Osteoblast (primary cell): Measurements from ENCODE around the gene PPA2. TPM values are rescaled to one million over a fixed set of nuclear protein-coding genes. Genes with fewer than 3 reads are reported as not detected.
"Not testable (repeated sequence)": the region's sequence is repeated elsewhere in the genome, so short reads cannot be mapped to it uniquely, and the experiment has no call there.

Experiments
- DNase-seq: peaks from one replicate; pipeline ENCODE4 v3.0.0; 2011; ENCODE audit warnings: low spot score, mixed read lengths; ENCODE audit not compliant: insufficient read length; ENCODE audit errors: missing footprints
- H2AFZ ChIP-seq: 2 replicates; pipeline ENCODE4 v1.6.0; 2011; ENCODE audit warnings: mild to moderate bottlenecking, low read length
- H3K27ac ChIP-seq: 2 replicates; pipeline ENCODE4 v1.5.1; 2011; ENCODE audit warnings: mild to moderate bottlenecking, low read depth, low read length, moderate library complexity
- H3K27me3 ChIP-seq: 2 replicates; pipeline ENCODE4 v1.6.0; 2012; ENCODE audit warnings: mild to moderate bottlenecking, control low read depth, inconsistent platforms, low read length, moderate library complexity; ENCODE audit not compliant: insufficient read depth
- H3K36me3 ChIP-seq: 2 replicates; pipeline ENCODE4 v1.5.1; 2011; ENCODE audit warnings: mild to moderate bottlenecking, low read length, control low read depth, moderate library complexity; ENCODE audit not compliant: insufficient read depth
- H3K4me1 ChIP-seq: 2 replicates; pipeline ENCODE4 v1.5.1; 2011; ENCODE audit warnings: mild to moderate bottlenecking, low read length, control low read depth, moderate library complexity; ENCODE audit not compliant: insufficient read depth
- H3K4me2 ChIP-seq: 2 replicates; pipeline ENCODE4 v1.6.0; 2011; ENCODE audit warnings: mild to moderate bottlenecking, low read length; ENCODE audit not compliant: insufficient read depth
- H3K4me3 ChIP-seq: fragments of 200-600 bp; sonication (generic); 3 replicates; pipeline ENCODE4 v1.5.1; 2012; ENCODE audit warnings: mild to moderate bottlenecking, low read length, inconsistent platforms; ENCODE audit not compliant: insufficient read depth
- H3K79me2 ChIP-seq: 2 replicates; pipeline ENCODE4 v1.6.0; 2012; ENCODE audit warnings: mild to moderate bottlenecking, low read length, control low read depth, inconsistent platforms; ENCODE audit not compliant: insufficient read depth
- H3K9me3 ChIP-seq: 2 replicates; pipeline ENCODE4 v1.5.1; 2011; ENCODE audit warnings: low read depth, low read length, control low read depth
- H4K20me1 ChIP-seq: 2 replicates; pipeline ENCODE4 v1.6.0; 2012; ENCODE audit warnings: mild to moderate bottlenecking, low read length, control low read depth; ENCODE audit not compliant: insufficient read depth
- total RNA-seq: library from RNA; depleted of rRNA; stranded (reverse); fragments of >200 nt; gene quantifications from 2 replicates; pipeline ENCODE4 v1.2.3, GENCODE V29; 2012
- TF ChIP-seq, protein P1 (sequence below): IDR thresholded peaks from 2 replicates; pipeline ENCODE4 v1.5.1; 2011; ENCODE audit warnings: mild to moderate bottlenecking, low read depth, low read length, moderate library complexity; ENCODE audit errors: extremely low read depth

PPA2 gene
- total RNA-seq, 1 donor = 67.0 TPM

DNA sequence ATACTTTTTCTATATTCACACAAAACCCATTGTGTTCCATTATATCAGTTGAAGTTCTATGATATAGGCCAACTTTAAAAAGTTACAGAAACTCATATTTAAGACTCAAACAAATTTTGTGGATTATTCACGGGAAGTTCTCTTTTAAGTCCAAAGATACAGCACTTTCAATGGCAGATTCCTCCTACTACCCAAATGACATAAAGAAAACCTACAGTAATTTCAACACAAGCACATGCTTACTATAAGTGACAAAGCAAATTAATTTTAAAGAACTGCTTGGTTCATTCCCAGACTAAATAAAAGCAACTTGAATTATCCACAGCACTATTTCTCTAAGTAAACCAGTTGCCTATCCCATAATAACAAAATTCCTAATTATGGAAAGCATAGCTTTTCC, 4.1 kb downstream of the PPA2 start:
- peaks cover 12% of the 10 kb centered on the region for H4K20me1 ChIP-seq
- no peak overlapping the region for H3K27ac ChIP-seq
- no peak overlapping the region for H3K4me3 ChIP-seq
- no peak for DNase-seq
- H3K27me3 ChIP-seq = no peaks in the 10 kb centered on the region
- peaks cover 71% of the 10 kb centered on the region for H3K79me2 ChIP-seq
- peaks cover 16% of the 10 kb centered on the region for H3K4me1 ChIP-seq
- H3K36me3 ChIP-seq = no peaks in the 10 kb centered on the region
- H3K4me2 ChIP-seq = no peak overlapping the region
- H2AFZ ChIP-seq = no peak overlapping the region
- no peaks in the 10 kb centered on the region for H3K9me3 ChIP-seq
- TF ChIP-seq, protein P1, sequence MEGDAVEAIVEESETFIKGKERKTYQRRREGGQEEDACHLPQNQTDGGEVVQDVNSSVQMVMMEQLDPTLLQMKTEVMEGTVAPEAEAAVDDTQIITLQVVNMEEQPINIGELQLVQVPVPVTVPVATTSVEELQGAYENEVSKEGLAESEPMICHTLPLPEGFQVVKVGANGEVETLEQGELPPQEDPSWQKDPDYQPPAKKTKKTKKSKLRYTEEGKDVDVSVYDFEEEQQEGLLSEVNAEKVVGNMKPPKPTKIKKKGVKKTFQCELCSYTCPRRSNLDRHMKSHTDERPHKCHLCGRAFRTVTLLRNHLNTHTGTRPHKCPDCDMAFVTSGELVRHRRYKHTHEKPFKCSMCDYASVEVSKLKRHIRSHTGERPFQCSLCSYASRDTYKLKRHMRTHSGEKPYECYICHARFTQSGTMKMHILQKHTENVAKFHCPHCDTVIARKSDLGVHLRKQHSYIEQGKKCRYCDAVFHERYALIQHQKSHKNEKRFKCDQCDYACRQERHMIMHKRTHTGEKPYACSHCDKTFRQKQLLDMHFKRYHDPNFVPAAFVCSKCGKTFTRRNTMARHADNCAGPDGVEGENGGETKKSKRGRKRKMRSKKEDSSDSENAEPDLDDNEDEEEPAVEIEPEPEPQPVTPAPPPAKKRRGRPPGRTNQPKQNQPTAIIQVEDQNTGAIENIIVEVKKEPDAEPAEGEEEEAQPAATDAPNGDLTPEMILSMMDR = no peak

DNA sequence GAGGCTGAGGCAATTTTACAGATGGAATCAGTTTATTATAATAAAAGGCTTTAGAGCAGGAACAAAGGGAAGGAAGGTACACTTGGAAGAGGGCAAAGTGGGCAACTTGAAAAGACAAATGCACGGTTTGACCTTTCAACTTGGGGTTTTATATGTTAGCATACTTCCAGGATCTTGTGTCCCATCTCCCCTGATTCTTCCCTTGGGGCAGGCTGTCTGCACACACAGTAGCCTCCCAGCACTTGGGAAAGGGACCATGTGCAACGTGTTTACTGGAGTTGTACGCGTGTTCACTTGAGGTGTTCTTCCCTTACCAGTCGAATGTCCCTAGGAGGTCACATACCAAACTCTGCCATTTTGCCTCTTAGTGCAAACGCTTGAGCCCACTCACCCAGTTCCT, 7.3 kb downstream of the PPA2 start:
- Histone ChIP-seq H3K9me3 (no peaks in the 10 kb centered on the region), H3K4me1 (peaks cover 2% of the 10 kb centered on the region), H2AFZ (no peak overlapping the region), H3K79me2 (peaks cover 61% of the 10 kb centered on the region), H3K27ac (no peak overlapping the region), H3K36me3 (no peaks in the 10 kb centered on the region), H3K27me3 (no peaks in the 10 kb centered on the region), H3K4me3 (no peak overlapping the region), H4K20me1 (peaks cover 12% of the 10 kb centered on the region), H3K4me2 (no peak overlapping the region)
- TF ChIP-seq, protein P1 = no peak
- DNase-seq = no peak

DNA sequence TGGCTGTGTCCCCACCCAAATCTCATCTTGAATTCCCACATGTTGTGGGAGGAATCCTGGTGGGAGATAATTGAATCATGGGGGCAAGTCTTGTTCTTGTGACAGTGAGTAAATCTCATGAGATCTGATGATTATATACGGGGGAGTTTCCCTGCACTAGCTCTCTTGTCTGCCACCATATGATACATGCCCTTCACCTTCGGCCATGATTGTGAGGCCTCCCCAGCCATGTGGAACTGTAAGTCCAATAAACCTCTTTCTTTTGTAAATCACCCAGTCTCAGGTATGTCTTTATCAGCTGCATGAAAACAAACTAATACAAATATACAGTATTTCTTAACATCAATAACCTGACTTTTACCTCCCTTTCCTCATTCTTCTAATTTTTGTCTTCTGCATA, 9.3 kb downstream of the PPA2 start:
- not testable (repeated sequence) for H2AFZ ChIP-seq, H3K27me3 ChIP-seq, H3K4me2 ChIP-seq, H3K9me3 ChIP-seq, H3K27ac ChIP-seq, H3K4me1 ChIP-seq, DNase-seq, H3K4me3 ChIP-seq, H3K36me3 ChIP-seq
- H4K20me1 ChIP-seq = peaks cover 12% of the 10 kb centered on the region
- H3K79me2 ChIP-seq = peaks cover 47% of the 10 kb centered on the region

DNA sequence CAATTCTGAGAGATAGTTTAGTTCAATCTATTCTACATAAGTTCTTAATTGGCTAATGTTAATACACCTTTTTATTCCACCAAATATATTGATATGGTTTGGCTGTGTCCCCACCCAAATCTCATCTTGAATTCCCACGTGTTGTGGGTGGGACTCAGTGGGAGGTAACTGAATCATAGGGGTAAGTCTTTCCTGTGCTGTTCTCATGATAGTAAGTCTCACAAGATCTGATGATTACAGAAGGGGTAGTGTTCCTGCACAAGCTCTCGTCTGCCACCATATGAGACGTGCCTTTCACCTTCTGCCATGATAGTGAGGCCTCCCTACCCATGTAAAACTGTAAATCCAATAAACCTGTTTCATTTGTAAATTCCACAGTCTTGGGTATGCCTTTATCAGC, 11.3 kb downstream of the PPA2 start:
- Histone ChIP-seq H3K27me3 (no peaks in the 10 kb centered on the region), H2AFZ (no peak overlapping the region), H4K20me1 (peaks cover 15% of the 10 kb centered on the region), H3K79me2 (peaks cover 30% of the 10 kb centered on the region), H3K4me3 (no peak overlapping the region), H3K36me3 (no peaks in the 10 kb centered on the region), H3K4me2 (no peak overlapping the region), H3K4me1 (no peaks in the 10 kb centered on the region), H3K27ac (no peak overlapping the region), H3K9me3 (no peaks in the 10 kb centered on the region)
- TF ChIP-seq, protein P1 = no peak
- no peak for DNase-seq
